GM08714 (cell line): ENCODE measurements around the gene CSTF3.
"Not testable (repeated sequence)": the region's sequence is repeated elsewhere in the genome, so short reads cannot be mapped to it uniquely, and the experiment has no call there.

ENCODE experiments used
- H3K4me3 ChIP-seq: fragments of 200-500 bp; sonication (Bioruptor generic); 2 replicates; pipeline ENCODE4 v1.5.1; 2014; ENCODE audit warnings: mild to moderate bottlenecking, low read length, inconsistent platforms
- ZNF274 ChIP-seq: IDR thresholded peaks from 2 replicates; pipeline ENCODE4 v1.6.1; 2012; ENCODE audit warnings: mild to moderate bottlenecking, low read depth, low read length

Gene CSTF3

DNA sequence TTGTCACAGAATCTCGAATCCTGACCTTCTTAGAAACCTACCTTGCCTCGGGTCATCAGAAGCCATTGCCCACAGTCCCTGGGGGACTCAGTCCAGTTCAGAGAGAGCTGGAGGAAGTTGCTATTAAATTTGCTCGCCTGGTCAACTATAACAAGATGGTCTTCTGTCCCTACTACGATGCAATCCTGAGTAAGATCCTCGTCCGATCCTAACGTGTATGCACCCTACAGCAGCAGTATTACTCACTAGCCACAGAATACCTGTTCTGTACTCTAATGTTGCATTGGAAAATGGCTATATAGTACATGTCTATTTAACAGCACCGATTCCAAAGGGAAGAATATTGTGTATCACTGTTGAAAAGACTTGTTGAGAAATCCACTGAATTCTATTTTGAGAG lies 88.8 kb downstream of the CSTF3 start:
- no peak overlapping the region for H3K4me3 ChIP-seq
- no peak for TF ChIP-seq ZNF274

DNA sequence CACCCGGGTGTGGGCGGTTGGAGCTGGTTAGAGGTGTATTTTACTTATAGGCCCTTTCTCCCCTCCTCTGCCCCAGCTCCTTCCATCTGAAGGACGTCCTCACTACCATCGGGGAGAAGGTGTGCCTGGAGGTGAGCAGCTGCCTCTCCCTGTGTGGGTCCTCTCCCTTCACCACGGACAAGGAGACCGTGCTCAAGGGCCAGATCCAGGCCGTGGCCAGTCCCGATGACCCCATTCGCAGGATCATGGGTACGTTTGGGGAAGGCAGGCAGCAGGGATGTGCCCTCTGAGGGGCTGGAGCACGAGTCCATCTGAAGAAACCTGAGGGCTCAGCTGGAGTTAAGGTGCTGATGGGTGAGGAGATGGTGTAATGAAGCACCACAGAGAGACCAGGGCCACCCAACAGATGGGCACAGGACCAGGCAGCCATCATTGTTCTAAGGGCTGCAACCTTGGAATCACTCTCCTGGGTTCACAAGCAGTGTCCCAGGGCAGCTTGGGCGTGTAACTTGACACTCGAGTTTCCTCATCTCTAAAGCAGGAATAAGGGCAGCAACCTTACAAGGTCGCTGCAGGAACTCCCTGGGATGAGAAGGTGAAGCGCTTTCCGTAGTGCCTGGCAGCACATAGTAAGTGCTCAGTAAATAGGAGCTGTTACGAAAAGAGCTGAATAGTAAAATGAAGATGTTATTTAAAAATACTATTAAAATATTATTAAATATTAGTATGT lies 92.5 kb downstream of the CSTF3 start:
- TF ChIP-seq ZNF274, result no peak
- no peak overlapping the region for H3K4me3 ChIP-seq

DNA sequence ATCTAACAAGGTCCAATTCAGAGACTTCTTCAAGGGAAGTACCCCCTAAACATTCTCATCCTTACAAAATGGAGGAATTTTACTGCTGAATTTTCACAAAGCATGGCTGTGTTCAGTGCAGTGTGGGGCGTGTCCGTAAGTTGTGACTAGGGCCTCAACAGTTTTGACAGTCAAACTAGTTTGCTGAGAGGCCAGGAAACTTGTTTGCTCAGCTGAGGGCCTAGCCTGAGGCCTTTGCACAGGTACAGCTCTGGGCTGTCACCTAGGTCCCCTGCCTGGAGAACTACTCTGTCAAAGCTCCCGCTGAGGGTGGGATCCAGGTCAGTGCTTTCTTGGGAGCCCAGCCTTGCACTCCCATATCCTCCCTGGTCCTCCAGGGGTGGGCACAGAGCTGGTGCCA lies 94.0 kb downstream of the CSTF3 start:
- no peak overlapping the region for H3K4me3 ChIP-seq
- TF ChIP-seq ZNF274, result no peak

DNA sequence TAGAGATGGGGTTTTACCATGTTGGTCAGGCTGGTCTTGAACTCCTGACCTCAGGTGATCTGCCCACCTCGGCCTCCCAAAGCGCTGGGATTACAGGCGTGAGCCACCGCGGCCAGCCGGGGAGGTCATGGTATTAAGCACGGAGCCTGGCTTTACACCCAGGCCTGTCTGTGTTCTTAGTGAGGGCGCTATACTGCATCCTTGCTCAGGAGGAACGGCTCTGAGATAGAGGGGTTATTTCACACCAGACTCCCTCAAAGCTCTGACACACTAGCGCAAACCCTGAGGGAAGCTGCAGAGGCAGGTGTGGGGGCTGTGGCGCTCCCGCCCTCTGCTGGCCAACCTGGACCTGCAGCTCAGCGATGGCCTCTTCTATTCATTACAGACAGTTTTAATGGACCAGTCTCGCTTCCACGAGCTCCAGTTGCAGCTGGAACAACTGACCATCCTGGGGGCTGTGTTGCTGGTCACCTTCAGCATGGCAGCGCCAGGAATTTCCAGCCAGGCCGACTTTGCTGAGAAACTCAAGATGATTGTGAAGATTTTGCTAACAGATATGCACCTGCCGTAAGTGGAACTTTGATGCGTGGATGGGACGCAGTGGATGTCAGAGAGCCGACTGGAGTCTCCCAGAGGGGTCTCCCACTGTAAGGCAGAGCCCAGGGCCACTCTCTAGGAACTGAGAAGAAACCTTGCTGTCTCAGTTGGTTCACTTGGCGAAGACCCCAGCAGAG lies 95.7 kb downstream of the CSTF3 start:
- no peak for TF ChIP-seq ZNF274
- H3K4me3 ChIP-seq, result no peak overlapping the region

DNA sequence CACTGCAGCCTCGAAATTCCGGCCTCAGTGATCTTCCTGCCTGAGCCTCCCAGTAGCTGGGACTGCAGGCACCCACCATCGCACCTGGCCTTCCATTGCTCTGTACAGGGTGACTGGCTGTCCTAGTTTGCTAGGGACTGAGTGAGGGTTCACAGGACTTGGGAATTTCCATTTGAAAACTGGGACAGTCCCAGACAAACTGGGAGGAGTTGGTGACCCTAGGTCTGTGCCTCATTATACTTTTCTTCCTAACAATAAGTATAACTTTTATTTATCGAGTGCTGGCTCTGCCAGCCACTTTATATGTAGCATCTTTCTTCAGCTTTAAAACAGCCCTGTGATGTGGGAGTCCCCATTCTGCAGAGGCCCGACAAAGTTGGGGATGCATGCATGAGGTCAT lies 96.4 kb downstream of the CSTF3 start:
- no peak for TF ChIP-seq ZNF274
- no peak overlapping the region for H3K4me3 ChIP-seq

DNA sequence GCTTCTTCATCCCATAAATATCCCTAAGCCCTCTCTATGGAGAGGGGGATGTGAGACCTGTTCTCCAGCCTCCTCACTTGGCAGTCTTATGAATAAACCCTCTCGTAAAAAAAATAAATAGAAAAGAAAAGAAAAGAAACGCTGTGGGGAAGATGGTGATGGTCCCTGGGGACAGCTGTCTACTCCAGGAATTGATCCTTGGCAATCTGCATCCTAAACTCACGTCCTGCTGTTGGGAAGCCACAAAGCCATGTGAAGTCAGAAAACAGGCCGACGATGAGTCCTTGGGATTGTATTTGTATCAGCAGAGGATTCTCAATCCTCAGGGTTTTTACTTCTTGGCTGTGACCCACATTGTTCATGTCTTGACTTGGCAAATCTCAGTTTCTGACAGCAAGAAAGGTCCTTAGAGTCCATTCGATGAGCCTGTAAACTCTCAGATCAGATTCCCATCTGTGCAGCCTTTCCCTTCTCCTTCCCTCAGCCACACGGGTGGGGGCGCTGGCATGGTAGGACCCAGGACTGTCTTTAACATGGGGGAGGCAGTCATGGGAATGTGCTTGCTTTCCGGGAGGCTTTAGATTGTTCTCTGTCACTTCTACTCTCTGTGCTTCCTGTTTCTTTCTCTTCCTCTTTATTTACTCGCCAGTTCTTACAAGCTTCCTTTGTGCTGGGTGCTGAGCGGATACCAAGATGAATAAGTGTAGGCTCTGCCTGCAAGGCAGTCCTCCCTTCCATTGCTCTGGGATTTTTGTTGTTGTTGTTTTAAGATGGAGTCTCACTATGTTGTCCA lies 97.1 kb downstream of the CSTF3 start:
- TF ChIP-seq ZNF274, result no peak
- no peak overlapping the region for H3K4me3 ChIP-seq

DNA sequence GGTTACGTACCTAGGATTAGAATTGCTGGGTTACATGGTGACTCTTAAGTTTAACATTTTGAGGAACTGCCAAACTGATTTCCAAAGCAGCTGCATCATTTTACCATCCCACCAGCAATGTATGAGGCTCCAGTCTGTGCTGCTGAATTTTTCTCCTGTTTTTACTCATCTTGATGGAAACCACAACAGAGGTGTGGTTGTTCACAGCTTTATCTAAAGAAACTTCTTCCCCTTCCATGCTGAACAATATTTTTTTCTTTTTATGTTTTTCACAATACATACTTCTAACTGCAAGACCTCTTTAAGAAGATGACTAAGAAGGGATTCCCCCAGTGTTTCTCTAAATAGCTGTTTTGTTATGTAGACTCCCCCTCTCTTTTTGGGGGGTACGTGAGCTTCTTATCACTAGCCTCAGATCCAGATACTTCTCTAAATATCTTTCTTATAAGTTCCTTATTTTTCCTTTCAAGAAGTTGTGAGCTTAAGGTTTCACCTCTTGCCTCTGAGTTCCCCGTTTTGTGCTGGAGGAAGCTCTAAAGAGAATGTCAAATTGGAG lies 97.9 kb downstream of the CSTF3 start:
- no peak for TF ChIP-seq ZNF274

DNA sequence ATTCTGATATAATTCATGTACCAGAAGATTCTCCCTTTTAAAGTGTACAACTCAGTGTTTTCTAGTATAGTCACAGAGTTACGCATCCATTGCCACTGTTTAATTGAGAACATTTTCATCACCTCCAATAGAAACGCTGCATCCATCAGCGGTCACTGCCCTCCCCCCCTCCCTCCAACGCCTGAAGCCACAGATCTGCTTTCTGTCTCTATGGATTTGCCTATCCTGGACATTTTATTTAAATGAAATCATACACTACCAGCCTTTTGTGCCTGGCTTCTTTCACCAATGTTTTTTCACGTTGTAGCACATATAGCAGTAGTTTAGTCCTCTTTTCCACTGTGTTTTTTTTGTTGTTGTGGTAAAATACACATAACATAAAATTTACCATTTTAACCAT lies 99.1 kb downstream of the CSTF3 start:
- TF ChIP-seq ZNF274, result no peak
- no peak overlapping the region for H3K4me3 ChIP-seq

More for the DNA sequence above, 97.9 kb downstream of the CSTF3 start:
- H3K4me3 ChIP-seq, result no peak overlapping the region

DNA sequence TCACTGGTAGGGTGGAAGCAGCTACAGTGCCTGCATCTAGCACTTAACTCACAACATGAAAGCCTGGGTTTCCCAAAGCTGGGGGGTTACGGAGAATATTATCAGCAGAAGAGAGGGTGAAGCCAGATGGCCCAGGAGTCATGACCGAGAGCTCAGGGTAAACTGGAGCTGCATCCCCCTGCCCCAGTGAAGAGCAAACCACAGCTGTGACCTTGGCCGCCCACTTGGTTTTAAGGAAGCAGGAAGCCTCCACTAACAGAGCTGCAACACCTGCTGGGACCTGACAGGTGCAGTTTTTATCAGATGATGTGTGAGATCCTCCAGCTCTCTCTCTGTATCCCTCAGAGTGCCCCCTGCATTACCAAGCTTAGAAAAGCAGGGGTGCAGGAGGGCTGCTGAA lies 101.0 kb downstream of the CSTF3 start:
- H3K4me3 ChIP-seq, result no peak overlapping the region
- TF ChIP-seq ZNF274, result no peak

DNA sequence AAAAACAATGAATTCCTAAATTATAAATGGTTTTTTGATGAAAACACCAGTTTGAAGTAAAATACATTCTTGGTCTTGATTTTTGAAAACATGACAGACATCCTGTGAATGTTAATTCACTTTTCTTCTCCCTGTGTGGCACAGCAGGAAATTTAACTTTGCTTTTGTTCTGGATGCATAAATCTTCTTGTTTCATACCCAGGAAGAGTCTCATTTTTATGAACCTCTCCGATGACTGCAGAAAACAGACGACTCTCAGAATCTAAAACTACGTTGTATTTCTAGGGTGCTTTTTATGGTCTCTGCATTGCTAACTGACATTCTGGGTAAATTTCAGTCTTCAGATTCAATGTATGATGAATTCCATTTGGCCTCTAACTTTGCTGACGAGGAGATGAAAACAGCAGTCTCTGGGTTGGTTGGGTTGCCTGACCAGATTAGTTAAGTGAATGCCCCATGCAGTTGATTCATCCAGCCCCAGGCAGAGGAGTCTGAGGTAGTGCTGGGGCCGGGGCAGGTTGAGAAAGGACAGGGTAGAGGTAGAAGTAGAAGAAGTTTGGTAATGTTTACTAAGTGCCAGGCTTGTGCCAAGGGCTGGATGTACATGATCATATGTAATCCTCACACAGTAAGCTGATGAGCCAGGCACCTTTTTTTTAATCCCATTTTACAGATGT lies 101.8 kb downstream of the CSTF3 start:
- no peak for TF ChIP-seq ZNF274
- H3K4me3 ChIP-seq, result no peak overlapping the region

DNA sequence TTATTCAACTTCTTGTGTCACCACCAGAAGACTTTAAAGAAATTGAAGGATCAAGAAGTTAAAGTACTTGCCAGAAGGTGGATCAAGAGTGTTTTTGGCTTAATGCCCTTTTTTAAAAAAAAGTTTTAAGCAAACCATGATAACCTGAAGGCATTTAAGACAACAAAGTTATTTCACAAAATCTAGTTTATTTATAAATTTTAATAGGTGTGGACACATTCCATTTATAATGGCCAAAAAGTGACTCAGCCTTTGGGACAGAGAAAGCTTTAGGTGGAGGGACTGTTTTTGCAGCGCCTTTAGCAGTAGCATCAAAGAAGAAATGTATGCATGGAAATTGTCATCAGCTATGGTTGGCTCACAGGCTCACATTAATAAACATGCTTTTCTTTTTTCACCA lies 104.0 kb downstream of the CSTF3 start:
- no peak for TF ChIP-seq ZNF274
- H3K4me3 ChIP-seq, result no peak overlapping the region

DNA sequence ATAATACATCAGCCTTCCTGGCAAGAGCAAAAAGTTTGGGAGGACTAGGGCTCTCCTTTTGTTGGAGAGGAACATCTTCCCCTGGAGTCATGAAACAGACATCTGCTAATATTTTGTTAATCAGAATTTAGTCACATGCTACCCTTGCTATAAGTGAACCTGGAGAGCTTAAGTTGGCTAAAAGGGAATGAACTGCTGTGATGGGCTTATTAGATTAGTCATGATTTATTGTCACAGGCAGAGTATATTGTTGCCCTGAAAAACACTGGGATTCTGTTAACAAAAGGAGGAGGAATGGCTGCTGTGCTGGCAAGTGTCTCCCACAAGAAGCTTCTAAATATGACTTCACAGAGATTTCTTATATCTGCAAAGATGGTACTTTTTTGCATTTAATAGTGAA lies 105.9 kb downstream of the CSTF3 start:
- no peak overlapping the region for H3K4me3 ChIP-seq
- TF ChIP-seq ZNF274, result no peak

DNA sequence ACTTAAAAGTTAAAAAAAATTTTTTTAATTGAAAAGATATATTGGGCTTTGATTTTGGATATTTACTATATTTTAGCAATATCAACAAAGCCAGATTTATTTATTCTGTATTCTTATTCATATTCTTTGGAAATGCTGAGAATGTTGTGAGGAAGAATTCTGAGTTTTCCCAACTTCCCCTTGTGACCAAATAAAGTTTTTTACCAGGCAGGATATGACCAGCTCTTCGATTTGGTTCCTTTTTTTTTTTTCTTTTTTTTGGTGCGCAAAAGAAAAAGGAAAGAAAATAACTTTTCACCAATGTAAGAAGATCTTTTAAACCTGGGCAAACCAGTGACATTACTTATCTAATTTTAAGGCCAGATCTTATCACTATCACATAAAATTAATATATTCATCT lies 109.0 kb downstream of the CSTF3 start:
- TF ChIP-seq ZNF274, result no peak
- H3K4me3 ChIP-seq, result no peak overlapping the region

DNA sequence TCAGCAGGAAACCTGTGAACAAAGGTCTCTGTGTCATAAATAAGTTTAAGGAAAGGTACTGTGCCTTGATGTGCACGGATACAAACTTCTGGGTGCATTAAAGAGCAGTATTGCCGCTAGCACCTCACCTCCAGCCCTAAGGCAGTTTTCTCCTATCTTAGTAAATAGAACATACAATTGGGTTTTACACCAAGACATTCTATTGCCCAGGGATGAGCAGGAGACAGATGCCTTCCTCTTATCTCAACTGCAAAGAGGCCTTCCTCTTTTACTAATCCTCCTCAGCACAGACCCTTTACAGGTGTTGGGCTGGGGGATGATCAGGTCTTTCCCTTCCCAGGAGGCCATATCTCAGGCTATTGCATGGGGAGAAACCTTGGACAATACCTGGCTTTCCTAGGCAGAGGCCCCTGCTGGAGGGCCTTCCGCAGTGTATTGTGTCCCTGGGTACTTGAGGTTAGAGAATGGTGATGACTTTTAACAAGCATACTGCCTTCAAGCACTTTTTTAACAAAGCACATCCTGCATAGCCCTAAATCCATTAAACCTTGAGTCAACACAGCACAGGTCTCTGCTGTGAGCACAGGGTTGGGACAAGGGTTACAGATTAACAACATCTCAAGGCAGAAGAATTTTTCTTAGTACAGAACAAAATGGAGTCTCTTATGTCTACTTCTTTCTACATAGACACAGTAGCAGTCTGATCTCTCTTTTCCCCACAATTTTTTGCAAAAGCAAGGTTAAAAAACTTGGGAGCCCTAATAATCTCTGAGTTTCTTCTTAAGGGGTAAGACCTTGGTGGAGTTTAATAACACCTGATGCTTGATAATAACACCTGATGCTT lies 111.5 kb downstream of the CSTF3 start:
- not testable (repeated sequence) for H3K4me3 ChIP-seq

DNA sequence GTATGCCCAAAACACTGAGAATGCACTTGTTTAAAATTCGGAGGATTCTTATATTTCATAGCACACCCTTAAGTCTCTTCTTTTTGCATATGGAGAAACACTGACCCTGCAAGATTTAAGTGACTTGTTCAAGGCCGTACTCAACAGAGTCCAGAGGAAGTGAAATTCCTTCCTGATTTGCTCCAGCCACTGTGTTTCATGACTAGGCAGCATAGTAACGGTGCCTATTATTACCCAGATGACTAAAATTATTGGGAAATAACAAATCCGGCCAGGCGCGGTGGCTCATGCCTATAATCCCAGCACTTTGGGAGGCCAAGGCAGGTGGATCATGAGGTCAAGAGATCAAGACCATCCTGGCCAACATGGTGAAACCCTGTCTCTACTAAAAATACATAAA lies 112.6 kb downstream of the CSTF3 start:
- not testable (repeated sequence) for H3K4me3 ChIP-seq
